ENCODE data around the gene SLC35D1. TPM values are rescaled to one million over a fixed set of nuclear protein-coding genes. Genes with fewer than 3 reads are reported as not detected.

The SLC35D1 gene
- total and polyA plus RNA-seq, 2 of the 13 experiments (the other 11 are each of a cell fraction or from before 2014, with no cell fraction given): 12.4 to 41.5 TPM

GRCh38 chr1:67053785-67054772 is at the start of gene SLC35D1 (continued):
- TF ChIP-seq, protein P1, sequence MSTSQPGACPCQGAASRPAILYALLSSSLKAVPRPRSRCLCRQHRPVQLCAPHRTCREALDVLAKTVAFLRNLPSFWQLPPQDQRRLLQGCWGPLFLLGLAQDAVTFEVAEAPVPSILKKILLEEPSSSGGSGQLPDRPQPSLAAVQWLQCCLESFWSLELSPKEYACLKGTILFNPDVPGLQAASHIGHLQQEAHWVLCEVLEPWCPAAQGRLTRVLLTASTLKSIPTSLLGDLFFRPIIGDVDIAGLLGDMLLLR (CRISPR knock-in tag; IDR thresholded peaks at IDR 0.05): peak; percentile 48; the same call in 1 of the 2 replicates
- peak; percentile 85 for TF ChIP-seq GABPB1 (CRISPR knock-in tag; IDR thresholded peaks at IDR 0.05)
- TF ChIP-seq NR2F6 (IDR thresholded peaks at IDR 0.05): peak; percentile 51
- peak; percentile 85 for TF ChIP-seq NR2F6 (CRISPR knock-in tag; IDR thresholded peaks at IDR 0.05)
- TF ChIP-seq SMAD3 (CRISPR knock-in tag; IDR thresholded peaks at IDR 0.05): 0 out of 2 replicates have a peak, but pooled peaks have one; percentile 37
- TF ChIP-seq NR2F1 (CRISPR knock-in tag; IDR thresholded peaks at IDR 0.05): peak; percentile 75 to 81
- TF ChIP-seq ZNF280B (CRISPR knock-in tag; IDR thresholded peaks at IDR 0.05; ENCODE audit: borderline replicate concordance): peak; percentile 87; the same call in 1 of the 2 replicates
- 0 out of 2 replicates have a peak, but pooled peaks have one; percentile 59 for TF ChIP-seq AHR (CRISPR knock-in tag; IDR thresholded peaks at IDR 0.05)
- TF ChIP-seq CEBPZ (IDR thresholded peaks at IDR 0.05; ENCODE audit: low read length): no peak
- peak; percentile 51; the same call in 1 of the 2 replicates for TF ChIP-seq KDM6A (CRISPR knock-in tag; IDR thresholded peaks at IDR 0.05; ENCODE audit: low read depth)
- peak; percentile 28; the same call in 1 of the 2 replicates for TF ChIP-seq ZNF124 (CRISPR knock-in tag; IDR thresholded peaks at IDR 0.05)
- TF ChIP-seq, protein P2, sequence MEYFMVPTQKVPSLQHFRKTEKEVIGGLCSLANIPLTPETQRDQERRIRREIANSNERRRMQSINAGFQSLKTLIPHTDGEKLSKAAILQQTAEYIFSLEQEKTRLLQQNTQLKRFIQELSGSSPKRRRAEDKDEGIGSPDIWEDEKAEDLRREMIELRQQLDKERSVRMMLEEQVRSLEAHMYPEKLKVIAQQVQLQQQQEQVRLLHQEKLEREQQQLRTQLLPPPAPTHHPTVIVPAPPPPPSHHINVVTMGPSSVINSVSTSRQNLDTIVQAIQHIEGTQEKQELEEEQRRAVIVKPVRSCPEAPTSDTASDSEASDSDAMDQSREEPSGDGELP (IDR thresholded peaks at IDR 0.05; ENCODE audit: borderline replicate concordance, low read depth): peak; percentile 33; the same call in 1 of the 2 replicates
- TF ChIP-seq ZNF501 (CRISPR knock-in tag; IDR thresholded peaks at IDR 0.05): peak; percentile 92
- TF ChIP-seq ZNF678 (CRISPR knock-in tag; IDR thresholded peaks at IDR 0.05): no peak; the same call in 1 of the 2 replicates
- TF ChIP-seq, protein P3, sequence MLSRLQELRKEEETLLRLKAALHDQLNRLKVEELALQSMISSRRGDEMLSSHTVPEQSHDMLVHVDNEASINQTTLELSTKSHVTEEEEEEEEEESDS (CRISPR knock-in tag; IDR thresholded peaks at IDR 0.05; ENCODE audit: borderline replicate concordance): no peak
- peak; percentile 62 for TF ChIP-seq ZNF768 (CRISPR knock-in tag; IDR thresholded peaks at IDR 0.05)
- TF ChIP-seq, protein P4, sequence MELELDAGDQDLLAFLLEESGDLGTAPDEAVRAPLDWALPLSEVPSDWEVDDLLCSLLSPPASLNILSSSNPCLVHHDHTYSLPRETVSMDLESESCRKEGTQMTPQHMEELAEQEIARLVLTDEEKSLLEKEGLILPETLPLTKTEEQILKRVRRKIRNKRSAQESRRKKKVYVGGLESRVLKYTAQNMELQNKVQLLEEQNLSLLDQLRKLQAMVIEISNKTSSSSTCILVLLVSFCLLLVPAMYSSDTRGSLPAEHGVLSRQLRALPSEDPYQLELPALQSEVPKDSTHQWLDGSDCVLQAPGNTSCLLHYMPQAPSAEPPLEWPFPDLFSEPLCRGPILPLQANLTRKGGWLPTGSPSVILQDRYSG (CRISPR knock-in tag; IDR thresholded peaks at IDR 0.05): peak; percentile 52; the same call in 1 of the 2 replicates
- 0 out of 2 replicates have a peak, but pooled peaks have one; percentile 55 for TF ChIP-seq ZNF253 (CRISPR knock-in tag; IDR thresholded peaks at IDR 0.05; ENCODE audit: borderline replicate concordance)
- TF ChIP-seq ZSCAN21 (CRISPR knock-in tag; IDR thresholded peaks at IDR 0.05; ENCODE audit: borderline replicate concordance): peak; percentile 30; the same call in 1 of the 2 replicates
- peak; percentile 50; the same call in 1 of the 2 replicates for TF ChIP-seq ZNF414 (CRISPR knock-in tag; IDR thresholded peaks at IDR 0.05)
